ENCODE data around the gene TSPOAP1. TPM values are rescaled to one million over a fixed set of nuclear protein-coding genes. Genes with fewer than 3 reads are reported as not detected.
A peak's percentile ranks its signal among the peaks of the same experiment; 100 is the strongest.

The TSPOAP1 gene
- total and polyA plus RNA-seq, 2 of the 13 experiments (the other 11 are each of a cell fraction or from before 2014, with no cell fraction given) = not detected

GRCh38 chr17:58351831-58352595 is 23.4 kb upstream of the TSPOAP1 start, which contains the start of gene SUPT4H1 (continued):
- TF ChIP-seq GATA4 (IDR thresholded peaks at IDR 0.05; ENCODE audit: borderline replicate concordance, low read depth) = 0 out of 2 replicates have a peak, but pooled peaks have one; percentile 45
- peak; percentile 87 for TF ChIP-seq PCBP1 (IDR thresholded peaks at IDR 0.05; ENCODE audit: borderline replicate concordance, low read depth, low read length)
- TF ChIP-seq FOXO1 (CRISPR knock-in tag; IDR thresholded peaks at IDR 0.05) = peak; percentile 91
- no peak for TF ChIP-seq DBP (CRISPR knock-in tag; IDR thresholded peaks at IDR 0.05; ENCODE audit: not compliant biosample characterization)
- TF ChIP-seq HOXA5 (CRISPR knock-in tag; IDR thresholded peaks at IDR 0.05) = peak; percentile 51; the same call in 1 of the 2 replicates
- TF ChIP-seq MIER3 (CRISPR knock-in tag; IDR thresholded peaks at IDR 0.05; ENCODE audit: borderline replicate concordance) = peak; percentile 77; the same call in 1 of the 2 replicates
- peak; percentile 80 for TF ChIP-seq NKX3-1 (CRISPR knock-in tag; IDR thresholded peaks at IDR 0.05)
- no peak; the same call in 1 of the 2 replicates for TF ChIP-seq ZNF704 (CRISPR knock-in tag; IDR thresholded peaks at IDR 0.05; ENCODE audit: borderline replicate concordance)
- TF ChIP-seq ARID3A (IDR thresholded peaks at IDR 0.05; ENCODE audit: low read depth, low read length) = peak; percentile 8; the same call in 1 of the 2 replicates
- no peak for TF ChIP-seq FOXA1 (IDR thresholded peaks at IDR 0.05)
- TF ChIP-seq FOXA1 (CRISPR knock-in tag; IDR thresholded peaks at IDR 0.05) = peak; percentile 90
- no peak for TF ChIP-seq FOXP1 (IDR thresholded peaks at IDR 0.05)
- TF ChIP-seq FOXP1 (CRISPR knock-in tag; IDR thresholded peaks at IDR 0.05) = peak; percentile 64
- TF ChIP-seq SRF (IDR thresholded peaks at IDR 0.05; ENCODE audit: low read depth, low read length) = peak; percentile 22; the same call in 1 of the 2 replicates
- no peak for TF ChIP-seq ARNT2 (CRISPR knock-in tag; IDR thresholded peaks at IDR 0.05; ENCODE audit: low read depth)
- TF ChIP-seq EHMT2 (IDR thresholded peaks at IDR 0.05; ENCODE audit: borderline replicate concordance, low read depth, low read length) = no peak
- no peak for TF ChIP-seq ATF6 (CRISPR knock-in tag; conservative IDR thresholded peaks at IDR 0.05)
- no peak; the same call in none of the 2 replicates for TF ChIP-seq GATAD2A (CRISPR knock-in tag; IDR thresholded peaks at IDR 0.05)
- TF ChIP-seq ZNF580 (CRISPR knock-in tag; IDR thresholded peaks at IDR 0.05; ENCODE audit: borderline replicate concordance, low read depth) = peak; percentile 83; the same call in 1 of the 2 replicates
- peak; percentile 53 for TF ChIP-seq SIX4 (CRISPR knock-in tag; IDR thresholded peaks at IDR 0.05)
- TF ChIP-seq MED1 (CRISPR knock-in tag; IDR thresholded peaks at IDR 0.05) = peak; percentile 80
- TF ChIP-seq HOMEZ (CRISPR knock-in tag; IDR thresholded peaks at IDR 0.05; ENCODE audit: low read depth) = no peak; the same call in 1 of the 2 replicates
- no peak; the same call in 1 of the 2 replicates for TF ChIP-seq ATF7-NPFF (CRISPR knock-in tag; IDR thresholded peaks at IDR 0.05; ENCODE audit: low read depth)

Data from HepG2 (cell line).